Neural progenitor cell (in vitro differentiated cells): Measurements from ENCODE around the gene CHCHD6. TPM values are rescaled to one million over a fixed set of nuclear protein-coding genes. Genes with fewer than 3 reads are reported as not detected.

Experiments used
- DNase-seq: peaks from one replicate; pipeline ENCODE4 v3.0.0-alpha.2; 2016; ENCODE audit warnings: low spot score
- H2AFZ ChIP-seq: fragments of 200-600 bp; sonication (generic); replicated peaks from 2 replicates; pipeline ENCODE4 v1.6.1; 2016; ENCODE audit warnings: antibody characterized with exemption
- H3F3A ChIP-seq: fragments of 200-600 bp; sonication (generic); 2 replicates; pipeline ENCODE4 v1.6.1; 2016; ENCODE audit warnings: antibody characterized with exemption, low read depth
- H3K27ac ChIP-seq: fragments of 200-600 bp; sonication (generic); 2 replicates; pipeline ENCODE4 v1.5.1; 2016; ENCODE audit warnings: mild to moderate bottlenecking
- H3K27me3 ChIP-seq: fragments of 200-600 bp; sonication (generic); 2 replicates; pipeline ENCODE4 v1.6.1; 2016; ENCODE audit warnings: mild to moderate bottlenecking, moderate library complexity
- H3K36me3 ChIP-seq: fragments of 200-600 bp; sonication (generic); 2 replicates; pipeline ENCODE4 v1.5.1; 2016
- H3K4me1 ChIP-seq: fragments of 200-600 bp; sonication (generic); 2 replicates; pipeline ENCODE4 v1.6.1; 2016; ENCODE audit warnings: mixed run types
- H3K4me2 ChIP-seq: fragments of 200-600 bp; sonication (generic); 2 replicates; pipeline ENCODE4 v1.6.1; 2016
- H3K4me3 ChIP-seq: fragments of 200-600 bp; sonication (generic); 2 replicates; pipeline ENCODE4 v1.5.1; 2016
- H3K79me2 ChIP-seq: fragments of 200-600 bp; sonication (generic); 2 replicates; pipeline ENCODE4 v1.6.1; 2016; ENCODE audit warnings: low read depth
- H3K9ac ChIP-seq: fragments of 200-600 bp; sonication (generic); 2 replicates; pipeline ENCODE4 v1.6.1; 2016
- H3K9me3 ChIP-seq: fragments of 200-600 bp; sonication (generic); 2 replicates; pipeline ENCODE4 v1.5.1; 2016; ENCODE audit warnings: low read depth
- H4K20me1 ChIP-seq: fragments of 200-600 bp; sonication (generic); 2 replicates; pipeline ENCODE4 v1.6.1; 2016; ENCODE audit warnings: low read depth
- H3K27ac Mint-ChIP-seq: 3 replicates; pipeline ENCODE4 v1.8.0; 2021; ENCODE audit warnings: mixed read lengths
- H3K27me3 Mint-ChIP-seq: 2 replicates; pipeline ENCODE4 v1.8.0; 2022; ENCODE audit warnings: low read depth, mild to moderate bottlenecking, inconsistent platforms, moderate library complexity, mixed read lengths; ENCODE audit not compliant: insufficient read depth
- H3K36me3 Mint-ChIP-seq: 3 replicates; pipeline ENCODE4 v1.8.0; 2021; ENCODE audit warnings: mixed read lengths
- H3K4me1 Mint-ChIP-seq: 3 replicates; pipeline ENCODE4 v1.8.0; 2021; ENCODE audit warnings: mixed read lengths
- H3K4me3 Mint-ChIP-seq: 3 replicates; pipeline ENCODE4 v1.8.0; 2021; ENCODE audit warnings: mild to moderate bottlenecking, moderate library complexity, mixed read lengths
- H3K9me3 Mint-ChIP-seq: 3 replicates; pipeline ENCODE4 v1.8.0; 2020; ENCODE audit warnings: mixed read lengths
- EZH2 ChIP-seq: fragments of 200-600 bp; sonication (generic); IDR thresholded peaks from 2 replicates; pipeline ENCODE4 v1.6.1; 2017; ENCODE audit warnings: antibody characterized with exemption, mild to moderate bottlenecking, moderate library complexity
- EZH2phosphoT487 ChIP-seq: fragments of 200-600 bp; sonication (generic); IDR thresholded peaks from 2 replicates; pipeline ENCODE4 v1.6.1; 2017; ENCODE audit warnings: antibody characterized with exemption
- total RNA-seq: library from RNA; depleted of rRNA; stranded (reverse); fragments of >200 nt; gene quantifications from 2 replicates; pipeline ENCODE4 v1.2.3, GENCODE V29; 2015; ENCODE audit warnings: low replicate concordance
- TF ChIP-seq, protein P1 (sequence below): fragments of 200-600 bp; sonication (generic); IDR thresholded peaks from 2 replicates; pipeline ENCODE4 v1.5.1; 2017; ENCODE audit warnings: antibody characterized with exemption, mild to moderate bottlenecking

The CHCHD6 gene
- total RNA-seq, 1 donor from 2014 or later = 35.7 TPM

DNA sequence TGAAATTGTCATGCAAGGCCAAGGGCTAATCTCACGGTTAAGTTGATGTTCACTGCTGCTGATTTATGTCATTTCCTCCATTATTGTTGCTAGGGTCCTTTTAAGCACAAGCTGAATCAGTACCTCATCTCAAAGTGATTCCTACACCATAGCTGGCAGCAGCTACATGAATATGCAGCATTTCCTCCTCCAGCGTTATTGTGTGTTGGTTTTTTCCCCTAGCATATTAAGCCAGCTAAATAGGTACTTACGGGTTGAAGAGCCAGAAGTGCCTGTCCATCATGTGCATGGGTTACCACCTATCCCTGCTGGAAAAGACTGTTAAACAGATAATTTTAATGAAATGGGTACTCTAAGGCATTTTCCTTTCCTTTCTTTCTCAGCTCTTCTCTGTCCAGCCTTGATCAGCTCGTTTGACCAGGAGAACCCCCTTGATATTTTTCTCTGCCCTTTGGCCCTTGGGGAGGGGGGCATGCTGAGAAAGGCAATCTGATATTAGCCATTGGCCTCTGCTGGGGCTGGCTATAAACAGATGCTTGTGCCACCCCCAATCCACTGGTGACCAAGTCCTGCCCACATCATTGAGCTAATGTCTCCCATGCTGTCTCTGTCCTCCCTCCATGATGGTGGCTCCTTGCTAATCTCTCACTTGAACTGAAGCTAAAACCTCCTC is 163.3 kb downstream of the CHCHD6 start:
- Histone ChIP-seq H3F3A (no peaks in the 10 kb centered on the region), H3K4me2 (no peak overlapping the region), H3K36me3 (no peaks in the 10 kb centered on the region), H3K4me1 (no peaks in the 10 kb centered on the region), H4K20me1 (no peaks in the 10 kb centered on the region), H3K9ac (no peak overlapping the region), H2AFZ (no peak overlapping the region), H3K79me2 (no peaks in the 10 kb centered on the region), H3K9me3 (no peaks in the 10 kb centered on the region), H3K27ac (no peak overlapping the region), H3K27me3 (no peaks in the 10 kb centered on the region), H3K4me3 (no peak overlapping the region)
- Mint-ChIP-seq H3K9me3 (no peaks in the 10 kb centered on the region), H3K4me3 (no peak overlapping the region), H3K36me3 (peaks cover 6% of the 10 kb centered on the region), H3K27me3 (no peaks in the 10 kb centered on the region), H3K27ac (no peak overlapping the region), H3K4me1 (no peaks in the 10 kb centered on the region)
- no peak for TF ChIP-seq EZH2phosphoT487
- no peak for TF ChIP-seq EZH2
- TF ChIP-seq, protein P1, sequence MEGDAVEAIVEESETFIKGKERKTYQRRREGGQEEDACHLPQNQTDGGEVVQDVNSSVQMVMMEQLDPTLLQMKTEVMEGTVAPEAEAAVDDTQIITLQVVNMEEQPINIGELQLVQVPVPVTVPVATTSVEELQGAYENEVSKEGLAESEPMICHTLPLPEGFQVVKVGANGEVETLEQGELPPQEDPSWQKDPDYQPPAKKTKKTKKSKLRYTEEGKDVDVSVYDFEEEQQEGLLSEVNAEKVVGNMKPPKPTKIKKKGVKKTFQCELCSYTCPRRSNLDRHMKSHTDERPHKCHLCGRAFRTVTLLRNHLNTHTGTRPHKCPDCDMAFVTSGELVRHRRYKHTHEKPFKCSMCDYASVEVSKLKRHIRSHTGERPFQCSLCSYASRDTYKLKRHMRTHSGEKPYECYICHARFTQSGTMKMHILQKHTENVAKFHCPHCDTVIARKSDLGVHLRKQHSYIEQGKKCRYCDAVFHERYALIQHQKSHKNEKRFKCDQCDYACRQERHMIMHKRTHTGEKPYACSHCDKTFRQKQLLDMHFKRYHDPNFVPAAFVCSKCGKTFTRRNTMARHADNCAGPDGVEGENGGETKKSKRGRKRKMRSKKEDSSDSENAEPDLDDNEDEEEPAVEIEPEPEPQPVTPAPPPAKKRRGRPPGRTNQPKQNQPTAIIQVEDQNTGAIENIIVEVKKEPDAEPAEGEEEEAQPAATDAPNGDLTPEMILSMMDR = no peak
- DNase-seq = no peak

DNA sequence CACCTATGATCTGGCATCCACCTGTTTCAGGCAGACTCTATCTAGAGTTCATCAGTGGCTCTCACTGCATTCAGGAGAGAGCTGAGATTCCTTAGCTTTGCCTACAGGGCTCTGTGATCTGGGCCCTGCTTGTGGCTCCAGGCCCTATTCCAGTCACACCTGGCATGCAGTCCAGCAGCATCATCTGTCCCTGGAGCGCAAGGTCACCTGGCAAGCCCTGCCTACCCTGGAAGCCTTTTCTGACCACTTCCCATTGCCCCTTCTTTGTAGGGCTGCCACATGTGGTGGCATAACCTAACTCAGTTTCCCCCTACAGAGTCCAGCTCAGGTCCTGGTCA is 163.8 kb downstream of the CHCHD6 start:
- no peak overlapping the region for H3K4me3 ChIP-seq
- no peak overlapping the region for H2AFZ ChIP-seq
- TF ChIP-seq, protein P1 = no peak
- no peaks in the 10 kb centered on the region for H3K4me1 Mint-ChIP-seq
- no peak overlapping the region for H3K27ac ChIP-seq
- H3K27ac Mint-ChIP-seq = no peak overlapping the region
- no peaks in the 10 kb centered on the region for H3K9me3 ChIP-seq
- H3F3A ChIP-seq = no peaks in the 10 kb centered on the region
- no peaks in the 10 kb centered on the region for H3K27me3 ChIP-seq
- no peak overlapping the region for H3K4me3 Mint-ChIP-seq
- peaks cover 6% of the 10 kb centered on the region for H3K36me3 Mint-ChIP-seq
- H3K36me3 ChIP-seq = no peaks in the 10 kb centered on the region
- no peaks in the 10 kb centered on the region for H3K4me1 ChIP-seq
- H4K20me1 ChIP-seq = no peaks in the 10 kb centered on the region
- no peaks in the 10 kb centered on the region for H3K79me2 ChIP-seq
- H3K27me3 Mint-ChIP-seq = no peaks in the 10 kb centered on the region
- no peaks in the 10 kb centered on the region for H3K9me3 Mint-ChIP-seq
- no peak overlapping the region for H3K4me2 ChIP-seq
- no peak for DNase-seq
- no peak overlapping the region for H3K9ac ChIP-seq

DNA sequence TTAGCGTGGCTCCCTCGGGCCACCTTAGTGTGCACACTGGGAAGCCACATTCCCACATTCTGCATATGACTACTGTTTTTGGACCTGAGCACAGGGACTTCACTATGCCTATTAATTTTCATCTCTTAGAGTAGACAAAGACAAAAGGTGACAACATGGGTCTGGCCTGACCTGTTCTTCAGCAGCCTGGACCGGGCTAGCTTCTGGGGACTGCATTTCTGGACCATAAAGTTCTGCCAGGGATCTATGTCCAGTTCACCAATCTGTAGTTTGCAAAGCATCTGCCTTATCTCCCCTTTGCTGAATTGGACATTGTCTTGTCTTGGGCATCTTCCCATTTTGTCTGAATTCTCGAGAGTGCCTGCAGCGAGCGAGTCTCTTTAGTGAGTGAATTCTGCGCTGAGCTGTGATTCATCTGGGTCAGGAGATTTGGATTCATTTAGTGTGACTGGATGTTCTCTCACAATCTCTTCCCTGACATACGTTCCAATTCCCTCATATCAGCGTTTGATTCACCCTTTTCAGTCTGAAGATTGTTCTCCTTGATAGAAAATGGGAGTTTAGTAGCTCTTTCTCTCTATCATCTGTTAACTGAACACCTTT is 166.7 kb downstream of the CHCHD6 start:
- DNase-seq = no peak
- Histone ChIP-seq H4K20me1 (no peaks in the 10 kb centered on the region), H3K9me3 (no peaks in the 10 kb centered on the region), H2AFZ (no peak overlapping the region), H3F3A (no peaks in the 10 kb centered on the region), H3K27me3 (no peaks in the 10 kb centered on the region), H3K79me2 (no peaks in the 10 kb centered on the region), H3K4me3 (no peak overlapping the region), H3K4me2 (no peak overlapping the region), H3K27ac (no peak overlapping the region), H3K4me1 (no peaks in the 10 kb centered on the region), H3K36me3 (no peaks in the 10 kb centered on the region), H3K9ac (no peak overlapping the region)
- no peaks in the 10 kb centered on the region for H3K4me1 Mint-ChIP-seq
- no peak overlapping the region for H3K27ac Mint-ChIP-seq
- H3K9me3 Mint-ChIP-seq = no peaks in the 10 kb centered on the region
- no peak for TF ChIP-seq EZH2phosphoT487
- TF ChIP-seq EZH2 = no peak
- TF ChIP-seq, protein P1 = no peak
- H3K36me3 Mint-ChIP-seq = no peaks in the 10 kb centered on the region
- H3K4me3 Mint-ChIP-seq = no peak overlapping the region
- H3K27me3 Mint-ChIP-seq = no peaks in the 10 kb centered on the region
